SK-N-SH (cell line): ENCODE results near the gene HNRNPF. TPM values are rescaled to one million over a fixed set of nuclear protein-coding genes. Genes with fewer than 3 reads are reported as not detected.

Source experiments
- CTCF ChIA-PET: fragments of 300-600, 350-600 bp; formaldehyde crosslinking; extraction: SDS; loops from one replicate; lab custom pipeline; 2021; lab: Yijun Ruan, JAX
- POLR2A ChIA-PET: fragments of 350-600 bp; sonication (Branson Sonifier 250); formaldehyde crosslinking; extraction: SDS; loops from one replicate; lab custom pipeline; 2020; ENCODE audit warnings: antibody characterized with exemption, inconsistent platforms; lab: Yijun Ruan, JAX
- DNase-seq: peaks from one replicate; pipeline ENCODE4 v3.0.0; 2012
- H2AFZ ChIP-seq: fragments of 200-600 bp; sonication (generic); 2 replicates; pipeline ENCODE4 v1.8.1; 2016; ENCODE audit warnings: antibody characterized with exemption, mild to moderate bottlenecking, low read depth
- H3F3A ChIP-seq: fragments of 200-600 bp; sonication (generic); replicated peaks from 2 replicates; pipeline ENCODE3; 2016; ENCODE audit warnings: antibody characterized with exemption, mild to moderate bottlenecking; ENCODE audit not compliant: insufficient read depth
- H3K27ac ChIP-seq, 2 experiments: fragments of 200-500 bp in 1 of 2; fragments of 200-600 bp in 1 of 2; sonication (Bioruptor generic) in 1 of 2; sonication (generic), shearing (Covaris generic) in 1 of 2; 2 replicates each; pipeline versions ENCODE4 v1.5.1 to v1.6.1; 2014 to 2016; ENCODE audit warnings: low read depth in 2 of 2, inconsistent platforms in 1 of 2, low read length in 1 of 2, mild to moderate bottlenecking in 1 of 2, mixed read lengths in 1 of 2
- H3K27me3 ChIP-seq: fragments of 200-600 bp; sonication (generic), shearing (Covaris generic); 2 replicates; pipeline ENCODE4 v1.6.1; 2016; ENCODE audit warnings: mixed run types; ENCODE audit not compliant: insufficient read depth
- H3K36me3 ChIP-seq, 2 experiments: fragments of 200-500 bp in 1 of 2; fragments of 200-600 bp in 1 of 2; sonication (Bioruptor generic) in 1 of 2; sonication (generic) in 1 of 2; replicated peaks in 1 of 2; 2 replicates each; pipeline versions ENCODE3 to v1.5.1; 2014 to 2016; ENCODE audit warnings: low read length in 1 of 2, mild to moderate bottlenecking in 1 of 2; ENCODE audit not compliant: insufficient read depth in 2 of 2, control insufficient read depth in 1 of 2
- H3K4me1 ChIP-seq, 2 experiments: fragments of 200-500 bp in 1 of 2; fragments of 200-600 bp in 1 of 2; sonication (Bioruptor generic) in 1 of 2; sonication (generic), shearing (Covaris generic) in 1 of 2; 2 replicates each; pipeline versions ENCODE4 v1.5.1 to v1.6.1; 2014 to 2016; ENCODE audit warnings: low read depth in 1 of 2, low read length in 1 of 2, mixed run types in 1 of 2; ENCODE audit not compliant: insufficient read depth in 2 of 2, control insufficient read depth in 1 of 2
- H3K4me2 ChIP-seq: fragments of 200-600 bp; sonication (generic), shearing (Covaris generic); 2 replicates; pipeline ENCODE4 v1.6.1; 2017; ENCODE audit warnings: mixed run types
- H3K4me3 ChIP-seq, 2 experiments: fragments of 200-500 bp in 1 of 2; fragments of 200-600 bp in 1 of 2; sonication (Bioruptor generic) in 1 of 2; sonication (generic), shearing (Covaris generic) in 1 of 2; 2 replicates each; pipeline versions ENCODE4 v1.5.1 to v1.8.1; 2014 to 2016; ENCODE audit warnings: low read depth in 2 of 2, inconsistent platforms in 1 of 2, low read length in 1 of 2, mild to moderate bottlenecking in 1 of 2, mixed read lengths in 1 of 2, moderate library complexity in 1 of 2
- H3K79me2 ChIP-seq: fragments of 200-600 bp; sonication (generic); 2 replicates; pipeline ENCODE4 v1.8.1; 2017; ENCODE audit warnings: mild to moderate bottlenecking; ENCODE audit not compliant: insufficient read depth
- H3K9ac ChIP-seq: fragments of 200-600 bp; sonication (generic); 2 replicates; pipeline ENCODE4 v1.6.1; 2017; ENCODE audit warnings: mixed run types
- H3K9me2 ChIP-seq: fragments of 200-600 bp; sonication (generic); 2 replicates; pipeline ENCODE4 v1.6.1; 2017; ENCODE audit warnings: mixed run types
- H3K9me3 ChIP-seq: fragments of 200-600 bp; sonication (generic); 2 replicates; pipeline ENCODE4 v1.6.1; 2017; ENCODE audit warnings: mixed run types, mild to moderate bottlenecking, moderate library complexity
- H4K20me1 ChIP-seq: fragments of 200-600 bp; sonication (generic); 2 replicates; pipeline ENCODE4 v1.6.1; 2017; ENCODE audit warnings: mild to moderate bottlenecking, mixed run types; ENCODE audit not compliant: insufficient read depth
- EZH2phosphoT487 ChIP-seq: fragments of 200-600 bp; sonication (generic); IDR thresholded peaks from 2 replicates; pipeline ENCODE4 v1.6.1; 2017; ENCODE audit warnings: low read depth, mixed run types, mild to moderate bottlenecking, antibody characterized with exemption, moderate library complexity, borderline replicate concordance
- GATA2 ChIP-seq: sonication (generic); formaldehyde crosslinking; IDR thresholded peaks from 2 replicates; pipeline ENCODE4 v1.5.0; 2020; ENCODE audit warnings: mild to moderate bottlenecking, missing genetic modification reagents
- MXI1 ChIP-seq: IDR thresholded peaks from 2 replicates; pipeline ENCODE4 v1.6.1; 2012; ENCODE audit warnings: mild to moderate bottlenecking, low read depth, low read length, improper control_type of control experiment
- NFIC ChIP-seq: IDR thresholded peaks from 2 replicates; pipeline ENCODE4 v1.4.0; 2012; ENCODE audit warnings: borderline replicate concordance
- NRF1 ChIP-seq: IDR thresholded peaks from 2 replicates; pipeline ENCODE4 v1.6.1; 2012; ENCODE audit warnings: low read depth, mild to moderate bottlenecking, low read length
- POLR2AphosphoS5 ChIP-seq: IDR thresholded peaks from 2 replicates; pipeline ENCODE4 v1.6.1; 2012; ENCODE audit warnings: low read depth, low read length
- RAD21 ChIP-seq: IDR thresholded peaks from 2 replicates; pipeline ENCODE4 v1.6.1; 2012; ENCODE audit warnings: mild to moderate bottlenecking, low read length
- RCOR1 ChIP-seq: fragments of 150-350 bp; IDR thresholded peaks from 2 replicates; pipeline ENCODE4 v1.6.1; 2017; ENCODE audit warnings: antibody characterized with exemption, low read length
- RFX5 ChIP-seq: IDR thresholded peaks from 2 replicates; pipeline ENCODE4 v1.6.1; 2012; ENCODE audit warnings: mild to moderate bottlenecking, improper control_type of control experiment, low read length
- RXRA ChIP-seq: IDR thresholded peaks from 2 replicates; pipeline ENCODE4 v1.4.0; 2012; ENCODE audit warnings: low read depth, mild to moderate bottlenecking, borderline replicate concordance
- SMC3 ChIP-seq: IDR thresholded peaks from 2 replicates; pipeline ENCODE4 v1.6.1; 2012; ENCODE audit warnings: low read depth, low read length, improper control_type of control experiment
- TCF12 ChIP-seq: IDR thresholded peaks from 2 replicates; pipeline ENCODE4 v1.4.0; 2012
- TEAD4 ChIP-seq: IDR thresholded peaks from 2 replicates; pipeline ENCODE4 v1.4.0; 2012; ENCODE audit warnings: mild to moderate bottlenecking, borderline replicate concordance; ENCODE audit not compliant: insufficient read depth
- WGBS: methylation state at CpG from one replicate; pipeline ENCODE4 v1.1.6; 2017; ENCODE audit warnings: low lambda C conversion rate; 5-methylcytosine and 5-hydroxymethylcytosine counted together
- polyA plus RNA-seq, 3 experiments: library from polyadenylated mRNA; depleted of rRNA; stranded (reverse); fragments of >200 nt; gene quantifications; 2 replicates each; pipeline ENCODE4 v1.2.3, GENCODE V29; 2012
- TF ChIP-seq, protein P1 (sequence below): fragments of 200-600 bp; sonication (generic); IDR thresholded peaks from 2 replicates; pipeline ENCODE4 v1.6.1; 2017; ENCODE audit warnings: antibody characterized with exemption, mild to moderate bottlenecking, moderate library complexity
- TF ChIP-seq, protein P2 (sequence below): fragments of 150-350 bp; IDR thresholded peaks from 2 replicates; pipeline ENCODE4 v1.6.1; 2016; ENCODE audit warnings: mild to moderate bottlenecking, low read depth, low read length
- TF ChIP-seq, protein P3 (sequence below): IDR thresholded peaks from 2 replicates; pipeline ENCODE4; 2012
- TF ChIP-seq, protein P4 (sequence below): IDR thresholded peaks from 2 replicates; pipeline ENCODE4 v1.4.0; 2012; ENCODE audit warnings: low read depth
- TF ChIP-seq, protein P5 (sequence below): IDR thresholded peaks from 2 replicates; pipeline ENCODE4 v1.4.0; 2012; ENCODE audit warnings: low read depth, borderline replicate concordance
- TF ChIP-seq, protein P6 (sequence below): fragments of 150-350 bp; IDR thresholded peaks from 2 replicates; pipeline ENCODE4 v1.6.1; 2017; ENCODE audit warnings: antibody characterized with exemption, low read length, low read depth, borderline replicate concordance

HNRNPF gene
- polyA plus RNA-seq, 1 of the 3 experiments (the other 2 are of a cell fraction): 195 TPM

DNA sequence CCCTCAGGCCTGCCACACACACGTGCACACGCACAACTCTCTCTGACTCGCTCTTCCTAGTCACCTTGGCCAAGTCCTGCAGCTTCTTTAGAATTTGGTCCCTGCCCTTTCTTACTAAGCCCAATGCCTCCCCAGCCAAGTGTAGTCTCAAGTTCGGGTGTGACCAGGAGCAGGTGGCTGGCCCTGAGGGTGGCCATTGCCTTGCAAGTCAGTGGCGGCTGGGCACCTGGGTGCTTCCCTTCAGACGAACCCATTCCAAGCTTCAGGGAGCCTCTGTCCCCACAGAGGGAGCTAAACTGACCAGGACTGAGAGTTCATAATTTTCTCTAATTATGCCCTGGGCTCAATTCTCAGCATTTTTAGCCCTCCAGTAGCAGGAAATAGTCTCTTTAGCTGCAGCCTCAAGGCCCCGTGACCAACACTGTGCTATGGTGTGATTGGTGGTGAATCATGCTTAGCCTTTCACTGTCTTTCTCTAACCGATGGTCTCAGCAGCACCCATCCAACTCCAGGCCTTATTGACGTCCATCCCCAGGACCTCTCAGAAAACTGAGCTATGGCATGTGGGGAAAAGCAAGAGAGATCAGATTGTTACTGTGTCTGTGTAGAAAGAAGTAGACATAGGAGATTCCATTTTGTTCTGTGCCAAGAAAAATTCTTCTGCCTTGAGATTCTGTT is 72.2 kb downstream of the HNRNPF start:
- H3K9ac ChIP-seq: no peak overlapping the region
- H3K4me1 ChIP-seq: no peaks in the 10 kb centered on the region
- no peak overlapping the region for H3K4me2 ChIP-seq
- H3K27me3 ChIP-seq: no peaks in the 10 kb centered on the region
- H3K9me3 ChIP-seq: no peaks in the 10 kb centered on the region
- TF ChIP-seq RFX5 (no peak), GATA2 (CRISPR knock-in tag) (no peak), RAD21 (no peak)
- no peak overlapping the region for H2AFZ ChIP-seq
- ChIA-PET POLR2A (no interaction called here), CTCF (interaction anchor here (2.0 kb wide), 1 partner anchor 11 kb away, joined by 6 read pairs; no protein-coding TSS in a partner anchor)
- DNase-seq: no peak
- no peaks in the 10 kb centered on the region for H3K79me2 ChIP-seq
- WGBS: 54% methylated on average over 9 of the region's 9 CpGs
- no peaks in the 10 kb centered on the region for H3F3A ChIP-seq
- H3K27ac ChIP-seq: no peak overlapping the region
- H4K20me1 ChIP-seq: no peaks in the 10 kb centered on the region
- no peaks in the 10 kb centered on the region for H3K36me3 ChIP-seq
- H3K4me3 ChIP-seq: no peak overlapping the region
- no peaks in the 10 kb centered on the region for H3K9me2 ChIP-seq

DNA sequence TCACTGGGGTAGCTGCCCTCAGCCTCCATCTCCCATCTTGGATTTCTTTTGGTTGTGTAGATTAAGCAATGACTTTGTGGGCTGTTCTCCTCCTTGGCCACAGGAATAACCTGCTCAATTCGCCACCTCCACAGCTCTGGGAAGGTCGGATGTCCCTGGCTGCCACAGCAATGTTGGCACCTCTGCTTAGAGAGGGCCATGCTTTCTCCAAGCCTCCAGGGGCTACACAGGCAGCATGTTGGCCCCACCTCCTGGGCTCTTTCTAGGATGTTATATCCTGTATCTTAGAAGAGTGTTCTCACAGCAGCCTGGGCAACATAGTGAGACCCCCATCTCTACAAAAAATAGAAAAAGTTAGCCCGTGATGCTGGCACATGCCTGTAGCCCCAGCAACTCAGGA is 72.9 kb downstream of the HNRNPF start:
- POLR2A ChIA-PET: no interaction called here
- Histone ChIP-seq H3K9me3 (no peaks in the 10 kb centered on the region), H3K27ac (no peak overlapping the region), H3K9me2 (no peaks in the 10 kb centered on the region), H3K4me1 (no peaks in the 10 kb centered on the region), H3K4me2 (no peak overlapping the region), H4K20me1 (no peaks in the 10 kb centered on the region), H2AFZ (no peak overlapping the region), H3F3A (no peaks in the 10 kb centered on the region), H3K36me3 (no peaks in the 10 kb centered on the region), H3K27me3 (no peaks in the 10 kb centered on the region), H3K79me2 (no peaks in the 10 kb centered on the region), H3K4me3 (no peak overlapping the region), H3K9ac (no peak overlapping the region)
- no peak for DNase-seq
- CTCF ChIA-PET: interaction anchor here (2.0 kb wide), 1 partner anchor 12 kb away, joined by 6 read pairs; no protein-coding TSS in a partner anchor
- WGBS: 19% methylated on average over 1 of the region's 3 CpGs
- TF ChIP-seq, protein P1, sequence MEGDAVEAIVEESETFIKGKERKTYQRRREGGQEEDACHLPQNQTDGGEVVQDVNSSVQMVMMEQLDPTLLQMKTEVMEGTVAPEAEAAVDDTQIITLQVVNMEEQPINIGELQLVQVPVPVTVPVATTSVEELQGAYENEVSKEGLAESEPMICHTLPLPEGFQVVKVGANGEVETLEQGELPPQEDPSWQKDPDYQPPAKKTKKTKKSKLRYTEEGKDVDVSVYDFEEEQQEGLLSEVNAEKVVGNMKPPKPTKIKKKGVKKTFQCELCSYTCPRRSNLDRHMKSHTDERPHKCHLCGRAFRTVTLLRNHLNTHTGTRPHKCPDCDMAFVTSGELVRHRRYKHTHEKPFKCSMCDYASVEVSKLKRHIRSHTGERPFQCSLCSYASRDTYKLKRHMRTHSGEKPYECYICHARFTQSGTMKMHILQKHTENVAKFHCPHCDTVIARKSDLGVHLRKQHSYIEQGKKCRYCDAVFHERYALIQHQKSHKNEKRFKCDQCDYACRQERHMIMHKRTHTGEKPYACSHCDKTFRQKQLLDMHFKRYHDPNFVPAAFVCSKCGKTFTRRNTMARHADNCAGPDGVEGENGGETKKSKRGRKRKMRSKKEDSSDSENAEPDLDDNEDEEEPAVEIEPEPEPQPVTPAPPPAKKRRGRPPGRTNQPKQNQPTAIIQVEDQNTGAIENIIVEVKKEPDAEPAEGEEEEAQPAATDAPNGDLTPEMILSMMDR: no peak
- TF ChIP-seq TCF12 (no peak), TEAD4 (no peak), SMC3 (no peak), NRF1 (no peak), EZH2phosphoT487 (no peak), NFIC (no peak), MXI1 (no peak), RXRA (no peak), POLR2AphosphoS5 (no peak), RCOR1 (no peak), RAD21 (no peak)
- TF ChIP-seq, protein P2, sequence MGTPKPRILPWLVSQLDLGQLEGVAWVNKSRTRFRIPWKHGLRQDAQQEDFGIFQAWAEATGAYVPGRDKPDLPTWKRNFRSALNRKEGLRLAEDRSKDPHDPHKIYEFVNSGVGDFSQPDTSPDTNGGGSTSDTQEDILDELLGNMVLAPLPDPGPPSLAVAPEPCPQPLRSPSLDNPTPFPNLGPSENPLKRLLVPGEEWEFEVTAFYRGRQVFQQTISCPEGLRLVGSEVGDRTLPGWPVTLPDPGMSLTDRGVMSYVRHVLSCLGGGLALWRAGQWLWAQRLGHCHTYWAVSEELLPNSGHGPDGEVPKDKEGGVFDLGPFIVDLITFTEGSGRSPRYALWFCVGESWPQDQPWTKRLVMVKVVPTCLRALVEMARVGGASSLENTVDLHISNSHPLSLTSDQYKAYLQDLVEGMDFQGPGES: no peak
- TF ChIP-seq, protein P3, sequence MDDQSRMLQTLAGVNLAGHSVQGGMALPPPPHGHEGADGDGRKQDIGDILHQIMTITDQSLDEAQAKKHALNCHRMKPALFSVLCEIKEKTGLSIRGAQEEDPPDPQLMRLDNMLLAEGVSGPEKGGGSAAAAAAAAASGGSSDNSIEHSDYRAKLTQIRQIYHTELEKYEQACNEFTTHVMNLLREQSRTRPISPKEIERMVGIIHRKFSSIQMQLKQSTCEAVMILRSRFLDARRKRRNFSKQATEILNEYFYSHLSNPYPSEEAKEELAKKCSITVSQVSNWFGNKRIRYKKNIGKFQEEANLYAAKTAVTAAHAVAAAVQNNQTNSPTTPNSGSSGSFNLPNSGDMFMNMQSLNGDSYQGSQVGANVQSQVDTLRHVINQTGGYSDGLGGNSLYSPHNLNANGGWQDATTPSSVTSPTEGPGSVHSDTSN: no peak
- TF ChIP-seq, protein P4, sequence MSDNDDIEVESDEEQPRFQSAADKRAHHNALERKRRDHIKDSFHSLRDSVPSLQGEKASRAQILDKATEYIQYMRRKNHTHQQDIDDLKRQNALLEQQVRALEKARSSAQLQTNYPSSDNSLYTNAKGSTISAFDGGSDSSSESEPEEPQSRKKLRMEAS: no peak
- TF ChIP-seq, protein P5, sequence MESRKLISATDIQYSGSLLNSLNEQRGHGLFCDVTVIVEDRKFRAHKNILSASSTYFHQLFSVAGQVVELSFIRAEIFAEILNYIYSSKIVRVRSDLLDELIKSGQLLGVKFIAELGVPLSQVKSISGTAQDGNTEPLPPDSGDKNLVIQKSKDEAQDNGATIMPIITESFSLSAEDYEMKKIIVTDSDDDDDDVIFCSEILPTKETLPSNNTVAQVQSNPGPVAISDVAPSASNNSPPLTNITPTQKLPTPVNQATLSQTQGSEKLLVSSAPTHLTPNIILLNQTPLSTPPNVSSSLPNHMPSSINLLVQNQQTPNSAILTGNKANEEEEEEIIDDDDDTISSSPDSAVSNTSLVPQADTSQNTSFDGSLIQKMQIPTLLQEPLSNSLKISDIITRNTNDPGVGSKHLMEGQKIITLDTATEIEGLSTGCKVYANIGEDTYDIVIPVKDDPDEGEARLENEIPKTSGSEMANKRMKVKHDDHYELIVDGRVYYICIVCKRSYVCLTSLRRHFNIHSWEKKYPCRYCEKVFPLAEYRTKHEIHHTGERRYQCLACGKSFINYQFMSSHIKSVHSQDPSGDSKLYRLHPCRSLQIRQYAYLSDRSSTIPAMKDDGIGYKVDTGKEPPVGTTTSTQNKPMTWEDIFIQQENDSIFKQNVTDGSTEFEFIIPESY: no peak
- TF ChIP-seq, protein P6, sequence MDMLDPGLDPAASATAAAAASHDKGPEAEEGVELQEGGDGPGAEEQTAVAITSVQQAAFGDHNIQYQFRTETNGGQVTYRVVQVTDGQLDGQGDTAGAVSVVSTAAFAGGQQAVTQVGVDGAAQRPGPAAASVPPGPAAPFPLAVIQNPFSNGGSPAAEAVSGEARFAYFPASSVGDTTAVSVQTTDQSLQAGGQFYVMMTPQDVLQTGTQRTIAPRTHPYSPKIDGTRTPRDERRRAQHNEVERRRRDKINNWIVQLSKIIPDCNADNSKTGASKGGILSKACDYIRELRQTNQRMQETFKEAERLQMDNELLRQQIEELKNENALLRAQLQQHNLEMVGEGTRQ: no peak
